Mesendoderm (in vitro differentiated cells): ENCODE results near the gene CNOT4.

ENCODE experiments used
- DNase-seq: peaks from one replicate; pipeline ENCODE4 v3.0.0; 2013
- H2AK5ac ChIP-seq: 2 replicates; pipeline ENCODE4 v1.6.1; 2013; ENCODE audit warnings: low read length, inconsistent platforms
- H2BK120ac ChIP-seq: 2 replicates; pipeline ENCODE4 v1.6.1; 2013; ENCODE audit warnings: low read depth, mild to moderate bottlenecking, low read length, moderate library complexity, mixed read lengths
- H2BK15ac ChIP-seq: replicated peaks from 2 replicates; pipeline ENCODE4 v1.6.1; 2013; ENCODE audit warnings: low read depth, mild to moderate bottlenecking, moderate library complexity
- H2BK5ac ChIP-seq: 2 replicates; pipeline ENCODE4 v1.6.1; 2013; ENCODE audit warnings: low read length, inconsistent platforms
- H3K18ac ChIP-seq: 2 replicates; pipeline ENCODE4 v1.6.1; 2013; ENCODE audit warnings: mild to moderate bottlenecking, low read length, mixed read lengths
- H3K23ac ChIP-seq: one replicate; pipeline ENCODE4 v1.6.1; 2013; ENCODE audit warnings: low read length
- H3K27ac ChIP-seq: 2 replicates; pipeline ENCODE4 v1.5.1; 2013; ENCODE audit warnings: low read depth, mild to moderate bottlenecking, inconsistent platforms, low read length, moderate library complexity
- H3K27me3 ChIP-seq: 2 replicates; pipeline ENCODE4 v1.6.1; 2013; ENCODE audit warnings: low read length, control low read depth, mild to moderate bottlenecking, inconsistent platforms; ENCODE audit not compliant: insufficient read depth, poor library complexity
- H3K36me3 ChIP-seq: 2 replicates; pipeline ENCODE4 v1.6.1; 2013; ENCODE audit warnings: low read length, inconsistent platforms; ENCODE audit not compliant: control insufficient read depth, insufficient read depth
- H3K4ac ChIP-seq: one replicate; pipeline ENCODE4 v1.6.1; 2013; ENCODE audit warnings: low read depth, mild to moderate bottlenecking, low read length, moderate library complexity
- H3K4me1 ChIP-seq: 2 replicates; pipeline ENCODE4 v1.6.1; 2013; ENCODE audit warnings: low read depth, low read length, inconsistent platforms; ENCODE audit not compliant: control insufficient read depth
- H3K4me2 ChIP-seq: 2 replicates; pipeline ENCODE4 v1.6.1; 2013; ENCODE audit warnings: low read length
- H3K4me3 ChIP-seq: 2 replicates; pipeline ENCODE4 v1.5.1; 2013; ENCODE audit warnings: mild to moderate bottlenecking, low read length
- H3K56ac ChIP-seq: one replicate; pipeline ENCODE4 v1.6.1; 2013; ENCODE audit warnings: low read length
- H3K79me1 ChIP-seq: 2 replicates; pipeline ENCODE4 v1.6.1; 2013; ENCODE audit warnings: low read length, inconsistent platforms
- H3K79me2 ChIP-seq: 2 replicates; pipeline ENCODE4 v1.6.1; 2013; ENCODE audit warnings: mild to moderate bottlenecking, low read length; ENCODE audit not compliant: control insufficient read depth, insufficient read depth
- H3K9ac ChIP-seq: 2 replicates; pipeline ENCODE4 v1.6.1; 2013; ENCODE audit warnings: low read length, inconsistent platforms
- H4K5ac ChIP-seq: one replicate; pipeline ENCODE4 v1.6.1; 2013; ENCODE audit warnings: low read length
- H4K8ac ChIP-seq: one replicate; pipeline ENCODE4 v1.6.1; 2013; ENCODE audit warnings: low read depth, mild to moderate bottlenecking, control low read depth, low read length, moderate library complexity
- WGBS: extraction: QIAGEN DNeasy Blood & Tissue Kit; methylation state at CpG from one replicate; pipeline ENCODE4 v1.1.7; 2013; ENCODE audit warnings: low lambda C conversion rate, missing lambda C conversion rate; ENCODE audit not compliant: insufficient coverage; ENCODE audit errors: extremely low coverage; 5-methylcytosine and 5-hydroxymethylcytosine counted together

Gene CNOT4

GRCh38 chr7:135552148-135552547 lies 42.2 kb upstream of the CNOT4 start:
- Histone ChIP-seq H3K27ac (no peak overlapping the region), H3K56ac (no peak overlapping the region), H2AK5ac (no peak overlapping the region), H3K4ac (no peak overlapping the region), H3K36me3 (no peaks in the 10 kb centered on the region), H3K18ac (no peak overlapping the region), H3K4me2 (no peak overlapping the region), H3K4me3 (no peak overlapping the region), H4K8ac (no peak overlapping the region), H2BK120ac (no peak overlapping the region), H3K9ac (no peak overlapping the region), H2BK5ac (no peak overlapping the region), H3K27me3 (no peaks in the 10 kb centered on the region), H3K79me1 (no peaks in the 10 kb centered on the region), H3K79me2 (no peaks in the 10 kb centered on the region), H3K23ac (no peak overlapping the region), H3K4me1 (no peaks in the 10 kb centered on the region), H2BK15ac (no peak overlapping the region), H4K5ac (no peak overlapping the region)
- WGBS: no CpG with 5 or more reads among the region's 3 CpGs
- DNase-seq: no peak

GRCh38 chr7:135550196-135550595 lies 40.3 kb upstream of the CNOT4 start:
- H3K4me3 ChIP-seq: no peak overlapping the region
- H3K27me3 ChIP-seq: no peaks in the 10 kb centered on the region
- no peak overlapping the region for H3K4ac ChIP-seq
- no peak overlapping the region for H3K9ac ChIP-seq
- H3K36me3 ChIP-seq: no peaks in the 10 kb centered on the region
- H2BK120ac ChIP-seq: no peak overlapping the region
- no peak overlapping the region for H2BK15ac ChIP-seq
- no peak overlapping the region for H3K4me2 ChIP-seq
- H3K56ac ChIP-seq: no peak overlapping the region
- no peak overlapping the region for H2BK5ac ChIP-seq
- H4K5ac ChIP-seq: no peak overlapping the region
- no peak overlapping the region for H3K23ac ChIP-seq
- no peak overlapping the region for H4K8ac ChIP-seq
- no peak overlapping the region for H3K27ac ChIP-seq
- no peaks in the 10 kb centered on the region for H3K4me1 ChIP-seq
- H3K18ac ChIP-seq: no peak overlapping the region
- DNase-seq: no peak
- no peaks in the 10 kb centered on the region for H3K79me1 ChIP-seq
- no peaks in the 10 kb centered on the region for H3K79me2 ChIP-seq
- WGBS: no CpG with 5 or more reads among the region's 7 CpGs
- H2AK5ac ChIP-seq: no peak overlapping the region

GRCh38 chr7:135541029-135541428 lies 31.1 kb upstream of the CNOT4 start:
- H3K4me1 ChIP-seq: no peaks in the 10 kb centered on the region
- no peak overlapping the region for H3K4ac ChIP-seq
- no peak overlapping the region for H3K4me2 ChIP-seq
- WGBS: no CpG with 5 or more reads among the region's 6 CpGs
- H3K79me1 ChIP-seq: no peaks in the 10 kb centered on the region
- no peak overlapping the region for H2BK120ac ChIP-seq
- no peak overlapping the region for H3K27ac ChIP-seq
- no peak overlapping the region for H3K4me3 ChIP-seq
- no peak overlapping the region for H3K56ac ChIP-seq
- no peak overlapping the region for H3K9ac ChIP-seq
- no peak for DNase-seq
- no peak overlapping the region for H3K23ac ChIP-seq
- H3K36me3 ChIP-seq: no peaks in the 10 kb centered on the region
- no peak overlapping the region for H4K5ac ChIP-seq
- H3K79me2 ChIP-seq: no peaks in the 10 kb centered on the region
- no peak overlapping the region for H3K18ac ChIP-seq
- no peak overlapping the region for H2AK5ac ChIP-seq
- H2BK15ac ChIP-seq: no peak overlapping the region
- no peak overlapping the region for H4K8ac ChIP-seq
- no peak overlapping the region for H2BK5ac ChIP-seq
- H3K27me3 ChIP-seq: no peaks in the 10 kb centered on the region

DNA sequence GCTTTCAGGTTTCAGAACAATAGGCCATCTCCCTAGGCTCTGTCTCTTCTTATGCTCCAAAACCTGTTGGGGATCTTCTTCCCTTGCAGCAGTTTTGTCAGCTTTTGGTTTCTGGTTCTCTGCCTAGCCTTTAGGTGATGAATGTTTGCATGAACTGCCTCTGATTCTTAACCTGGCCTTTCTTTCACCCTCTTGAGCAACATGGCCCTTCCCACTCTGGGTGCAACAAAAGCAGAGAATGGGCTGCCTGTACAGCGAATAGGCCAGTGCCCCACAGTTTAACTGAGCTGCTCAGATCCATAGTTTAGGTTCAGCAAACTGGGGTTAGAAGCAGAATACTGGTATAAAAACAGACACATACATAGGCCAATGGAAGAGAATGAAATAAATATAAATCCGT lies 29.7 kb upstream of the CNOT4 start:
- Histone ChIP-seq H2BK120ac (no peak overlapping the region), H3K4ac (no peak overlapping the region), H3K18ac (no peak overlapping the region), H2BK5ac (no peak overlapping the region), H2AK5ac (no peak overlapping the region), H4K5ac (no peak overlapping the region), H3K4me2 (no peak overlapping the region), H2BK15ac (no peak overlapping the region), H3K27me3 (no peaks in the 10 kb centered on the region), H3K27ac (no peak overlapping the region), H4K8ac (no peak overlapping the region), H3K56ac (no peak overlapping the region), H3K4me1 (no peaks in the 10 kb centered on the region), H3K36me3 (no peaks in the 10 kb centered on the region), H3K79me1 (no peaks in the 10 kb centered on the region), H3K9ac (no peak overlapping the region), H3K23ac (no peak overlapping the region), H3K79me2 (no peaks in the 10 kb centered on the region), H3K4me3 (no peak overlapping the region)
- DNase-seq: no peak
- no CpG with 5 or more reads among the region's 2 CpGs for WGBS

GRCh38 chr7:135538376-135538775 lies 28.5 kb upstream of the CNOT4 start:
- Histone ChIP-seq H2AK5ac (no peak overlapping the region), H3K56ac (no peak overlapping the region), H3K4me1 (no peaks in the 10 kb centered on the region), H3K36me3 (no peaks in the 10 kb centered on the region), H3K79me2 (no peaks in the 10 kb centered on the region), H2BK120ac (no peak overlapping the region), H4K8ac (no peak overlapping the region), H2BK5ac (no peak overlapping the region), H2BK15ac (no peak overlapping the region), H3K18ac (no peak overlapping the region), H3K4me2 (no peak overlapping the region), H3K27me3 (no peaks in the 10 kb centered on the region), H3K4ac (no peak overlapping the region), H3K27ac (no peak overlapping the region), H3K79me1 (no peaks in the 10 kb centered on the region), H3K23ac (no peak overlapping the region), H3K4me3 (no peak overlapping the region), H3K9ac (no peak overlapping the region), H4K5ac (no peak overlapping the region)
- DNase-seq: no peak
- no CpG with 5 or more reads among the region's 3 CpGs for WGBS

DNA sequence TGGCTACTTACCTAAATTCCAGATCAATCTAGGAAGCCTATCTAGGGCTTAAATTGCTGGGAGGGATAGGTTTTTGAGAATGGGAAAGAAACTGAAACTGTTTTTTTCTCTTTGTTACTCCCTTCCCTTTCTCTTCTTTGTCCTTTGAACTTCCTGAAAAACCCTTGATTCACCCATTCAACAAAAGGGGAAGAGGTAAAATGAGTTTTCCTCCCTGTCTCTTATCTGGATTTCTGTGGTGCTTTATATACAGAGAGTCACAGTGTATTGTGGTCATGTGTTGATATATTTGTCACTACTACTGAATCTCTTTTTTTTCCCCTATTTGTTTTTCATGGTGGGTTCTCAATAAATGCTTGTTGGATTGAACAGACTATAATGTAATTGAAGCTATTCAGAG lies 28.0 kb upstream of the CNOT4 start:
- H2BK15ac ChIP-seq: no peak overlapping the region
- no peak overlapping the region for H3K4me3 ChIP-seq
- no peak overlapping the region for H4K8ac ChIP-seq
- H3K9ac ChIP-seq: no peak overlapping the region
- no peaks in the 10 kb centered on the region for H3K4me1 ChIP-seq
- H4K5ac ChIP-seq: no peak overlapping the region
- no peaks in the 10 kb centered on the region for H3K79me1 ChIP-seq
- H3K27me3 ChIP-seq: no peaks in the 10 kb centered on the region
- no peak overlapping the region for H3K23ac ChIP-seq
- no peak overlapping the region for H3K56ac ChIP-seq
- H2BK120ac ChIP-seq: no peak overlapping the region
- H3K36me3 ChIP-seq: no peaks in the 10 kb centered on the region
- no peak overlapping the region for H2BK5ac ChIP-seq
- no peaks in the 10 kb centered on the region for H3K79me2 ChIP-seq
- no peak overlapping the region for H3K4ac ChIP-seq
- no peak overlapping the region for H3K27ac ChIP-seq
- H2AK5ac ChIP-seq: no peak overlapping the region
- H3K18ac ChIP-seq: no peak overlapping the region
- H3K4me2 ChIP-seq: no peak overlapping the region
- DNase-seq: no peak
